Cardiac muscle cell (in vitro differentiated cells and primary cell): Measurements from ENCODE around the gene RPS6KA4. TPM values are rescaled to one million over a fixed set of nuclear protein-coding genes. Genes with fewer than 3 reads are reported as not detected.

Experiments
- DNase-seq, 2 donors: peaks; one replicate each; pipeline versions ENCODE4 v3.0.0 to v3.0.0-alpha.2; 2010 to 2017; ENCODE audit warnings: low read depth in 1 of 2, low spot score in 1 of 2
- H3K27ac ChIP-seq: fragments of 200-600 bp; sonication (generic); 2 replicates; pipeline ENCODE4 v1.5.1; 2016
- H3K27me3 ChIP-seq: fragments of 200-600 bp; sonication (generic); 2 replicates; pipeline ENCODE4 v1.6.0; 2016; ENCODE audit warnings: control low read depth
- H3K36me3 ChIP-seq: fragments of 200-600 bp; sonication (generic); 2 replicates; pipeline ENCODE4 v1.5.1; 2016; ENCODE audit warnings: control low read depth
- H3K4me1 ChIP-seq: fragments of 200-600 bp; sonication (generic); 2 replicates; pipeline ENCODE4 v1.8.1; 2017; ENCODE audit warnings: low read depth, mild to moderate bottlenecking, mixed run types
- H3K4me3 ChIP-seq: fragments of 200-600 bp; sonication (generic); 2 replicates; pipeline ENCODE4 v1.5.1; 2016; ENCODE audit warnings: mild to moderate bottlenecking
- H3K9me3 ChIP-seq: fragments of 200-600 bp; sonication (generic); 2 replicates; pipeline ENCODE4 v1.5.1; 2017; ENCODE audit warnings: low read depth, mild to moderate bottlenecking, control low read depth
- polyA plus RNA-seq: library from polyadenylated mRNA; unstranded; fragments of >200 nt; fragmentation: Nextera tagmentation; extraction: Ambion mirVana; gene quantifications from 2 replicates; pipeline ENCODE4 v1.2.1, GENCODE V29; 2016
- total RNA-seq: library from RNA; depleted of rRNA; stranded (reverse); fragments of >200 nt; gene quantifications from 2 replicates; pipeline ENCODE4 v1.2.3, GENCODE V29; 2016
- TF ChIP-seq, protein P1 (sequence below): IDR thresholded peaks from 2 replicates; pipeline ENCODE4 v1.5.1; 2012; ENCODE audit warnings: low read depth, mild to moderate bottlenecking, low read length

RPS6KA4 gene
- total and polyA plus RNA-seq, 2 experiments from 2014 or later: 22.3 to 28.2 TPM

DNA sequence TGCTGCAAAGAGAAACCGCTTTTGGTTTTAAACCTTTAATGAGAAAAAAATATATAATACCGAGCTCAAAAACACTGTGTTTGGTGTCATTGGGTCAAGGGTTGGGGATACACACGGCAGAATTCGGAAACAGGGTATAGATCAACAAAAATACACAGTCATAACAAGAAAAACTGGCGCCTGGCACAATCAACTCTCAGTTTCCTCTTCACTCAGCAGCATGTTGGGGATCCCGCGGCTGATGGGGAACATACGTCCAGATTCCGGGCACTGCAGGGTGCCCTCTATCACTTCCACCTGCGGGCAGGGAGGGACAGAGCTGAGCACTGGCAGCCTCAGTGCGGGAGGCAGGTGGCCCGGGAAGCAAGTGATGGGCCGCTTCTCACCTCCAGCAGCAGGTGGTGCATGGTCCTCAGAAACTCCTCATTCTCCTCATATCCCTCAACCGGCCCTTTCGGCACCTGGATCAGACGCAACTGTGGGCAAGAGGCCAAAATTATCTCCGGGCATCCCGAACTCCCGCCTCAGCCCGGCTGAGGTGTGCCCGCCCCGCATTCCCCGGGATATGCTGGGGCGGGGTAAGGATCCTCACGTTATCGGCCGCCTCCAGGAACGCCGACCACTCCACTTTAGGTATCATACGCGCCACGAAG lies 42.2 kb upstream of the RPS6KA4 start:
- Histone ChIP-seq H3K4me1 (peaks cover 6% of the 10 kb centered on the region), H3K4me3 (peak overlapping the region; percentile 60), H3K27ac (peak overlapping the region; percentile 95), H3K27me3 (no peaks in the 10 kb centered on the region), H3K36me3 (peaks cover 5% of the 10 kb centered on the region), H3K9me3 (no peaks in the 10 kb centered on the region)
- TF ChIP-seq, protein P1, sequence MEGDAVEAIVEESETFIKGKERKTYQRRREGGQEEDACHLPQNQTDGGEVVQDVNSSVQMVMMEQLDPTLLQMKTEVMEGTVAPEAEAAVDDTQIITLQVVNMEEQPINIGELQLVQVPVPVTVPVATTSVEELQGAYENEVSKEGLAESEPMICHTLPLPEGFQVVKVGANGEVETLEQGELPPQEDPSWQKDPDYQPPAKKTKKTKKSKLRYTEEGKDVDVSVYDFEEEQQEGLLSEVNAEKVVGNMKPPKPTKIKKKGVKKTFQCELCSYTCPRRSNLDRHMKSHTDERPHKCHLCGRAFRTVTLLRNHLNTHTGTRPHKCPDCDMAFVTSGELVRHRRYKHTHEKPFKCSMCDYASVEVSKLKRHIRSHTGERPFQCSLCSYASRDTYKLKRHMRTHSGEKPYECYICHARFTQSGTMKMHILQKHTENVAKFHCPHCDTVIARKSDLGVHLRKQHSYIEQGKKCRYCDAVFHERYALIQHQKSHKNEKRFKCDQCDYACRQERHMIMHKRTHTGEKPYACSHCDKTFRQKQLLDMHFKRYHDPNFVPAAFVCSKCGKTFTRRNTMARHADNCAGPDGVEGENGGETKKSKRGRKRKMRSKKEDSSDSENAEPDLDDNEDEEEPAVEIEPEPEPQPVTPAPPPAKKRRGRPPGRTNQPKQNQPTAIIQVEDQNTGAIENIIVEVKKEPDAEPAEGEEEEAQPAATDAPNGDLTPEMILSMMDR: no peak
- DNase-seq: peak in 1 of 2 donors; percentile 15

DNA sequence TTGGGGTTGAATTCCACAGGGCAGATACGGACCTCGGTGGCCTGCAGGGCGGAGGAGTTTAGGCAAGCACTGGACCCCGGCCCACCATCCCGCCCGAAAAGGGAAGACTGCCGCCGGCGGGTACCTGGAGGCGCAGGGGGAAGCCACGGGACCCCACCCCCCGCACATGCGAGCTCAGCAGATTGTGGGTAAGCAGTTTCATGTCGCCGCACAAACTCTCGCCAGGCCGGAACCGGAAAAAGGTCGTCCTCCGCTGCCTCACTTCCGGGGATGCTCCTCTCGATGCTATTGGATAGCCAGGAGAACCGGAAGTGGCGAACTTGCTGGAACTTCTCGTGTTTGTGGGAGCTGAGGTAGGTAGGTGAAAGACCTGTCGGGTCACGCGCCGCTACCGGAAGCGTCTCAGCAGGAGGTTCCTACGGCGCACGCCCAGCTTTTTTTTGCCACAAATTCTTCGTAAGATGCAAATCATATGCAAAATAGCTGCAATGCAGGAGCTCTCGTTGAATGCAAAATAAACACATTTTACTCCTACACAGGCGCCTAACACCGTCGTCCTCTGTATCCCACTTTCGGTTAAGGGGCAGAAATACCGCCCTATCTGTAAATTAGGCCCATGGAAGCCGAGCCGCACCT lies 41.5 kb upstream of the RPS6KA4 start, which contains the start of gene TRMT112:
TRMT112 (minus strand) TSS at position 235 of the 636 bp plus-strand sequence; CDS start at position 202, 33 bp downstream.
- peak; percentile 98 to 99 for DNase-seq
- Histone ChIP-seq H3K27me3 (no peaks in the 10 kb centered on the region), H3K27ac (peak within 1 kb of the TSS; percentile 95), H3K9me3 (no peaks in the 10 kb centered on the region), H3K4me3 (peak within 1 kb of the TSS; percentile 60), H3K36me3 (peaks cover 7% of the 10 kb centered on the region), H3K4me1 (peaks cover 6% of the 10 kb centered on the region)
- TF ChIP-seq, protein P1: no peak

DNA sequence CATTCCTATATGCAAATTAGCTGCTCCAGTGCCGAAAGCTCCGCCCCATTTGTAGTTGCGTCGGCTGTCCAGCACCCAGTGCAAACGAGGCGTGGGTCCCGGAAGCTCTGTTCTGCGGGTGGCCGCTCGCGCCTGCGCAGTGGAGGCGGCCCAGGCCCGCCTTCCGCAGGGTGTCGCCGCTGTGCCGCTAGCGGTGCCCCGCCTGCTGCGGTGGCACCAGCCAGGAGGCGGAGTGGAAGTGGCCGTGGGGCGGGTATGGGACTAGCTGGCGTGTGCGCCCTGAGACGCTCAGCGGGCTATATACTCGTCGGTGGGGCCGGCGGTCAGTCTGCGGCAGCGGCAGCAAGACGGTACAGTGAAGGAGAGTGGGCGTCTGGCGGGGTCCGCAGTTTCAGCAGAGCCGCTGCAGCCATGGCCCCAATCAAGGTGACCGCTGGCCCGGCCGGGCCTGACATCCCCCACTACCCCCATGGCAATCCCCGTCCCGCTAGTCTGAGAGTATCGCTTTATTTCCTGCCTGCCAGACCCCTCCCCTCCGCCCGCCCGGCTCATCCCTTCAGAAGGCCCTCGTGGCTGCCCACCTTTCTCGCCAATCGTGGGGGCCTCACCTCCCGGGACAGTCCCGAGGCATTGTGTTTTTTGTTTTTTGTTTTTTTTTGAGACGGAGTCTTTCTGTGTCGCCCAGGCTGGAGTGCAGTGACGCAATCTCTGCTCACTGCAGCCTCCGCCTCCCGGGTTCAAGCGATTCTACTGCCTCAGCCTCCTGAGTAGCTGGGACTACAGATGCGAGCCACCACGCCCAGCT lies 40.8 kb upstream of the RPS6KA4 start, which contains the start of gene PRDX5:
PRDX5 (plus strand) TSS at position 161 of the 805 bp plus-strand sequence; CDS start at position 256, 95 bp downstream.
- H3K36me3 ChIP-seq: peaks cover 9% of the 10 kb centered on the region

DNA sequence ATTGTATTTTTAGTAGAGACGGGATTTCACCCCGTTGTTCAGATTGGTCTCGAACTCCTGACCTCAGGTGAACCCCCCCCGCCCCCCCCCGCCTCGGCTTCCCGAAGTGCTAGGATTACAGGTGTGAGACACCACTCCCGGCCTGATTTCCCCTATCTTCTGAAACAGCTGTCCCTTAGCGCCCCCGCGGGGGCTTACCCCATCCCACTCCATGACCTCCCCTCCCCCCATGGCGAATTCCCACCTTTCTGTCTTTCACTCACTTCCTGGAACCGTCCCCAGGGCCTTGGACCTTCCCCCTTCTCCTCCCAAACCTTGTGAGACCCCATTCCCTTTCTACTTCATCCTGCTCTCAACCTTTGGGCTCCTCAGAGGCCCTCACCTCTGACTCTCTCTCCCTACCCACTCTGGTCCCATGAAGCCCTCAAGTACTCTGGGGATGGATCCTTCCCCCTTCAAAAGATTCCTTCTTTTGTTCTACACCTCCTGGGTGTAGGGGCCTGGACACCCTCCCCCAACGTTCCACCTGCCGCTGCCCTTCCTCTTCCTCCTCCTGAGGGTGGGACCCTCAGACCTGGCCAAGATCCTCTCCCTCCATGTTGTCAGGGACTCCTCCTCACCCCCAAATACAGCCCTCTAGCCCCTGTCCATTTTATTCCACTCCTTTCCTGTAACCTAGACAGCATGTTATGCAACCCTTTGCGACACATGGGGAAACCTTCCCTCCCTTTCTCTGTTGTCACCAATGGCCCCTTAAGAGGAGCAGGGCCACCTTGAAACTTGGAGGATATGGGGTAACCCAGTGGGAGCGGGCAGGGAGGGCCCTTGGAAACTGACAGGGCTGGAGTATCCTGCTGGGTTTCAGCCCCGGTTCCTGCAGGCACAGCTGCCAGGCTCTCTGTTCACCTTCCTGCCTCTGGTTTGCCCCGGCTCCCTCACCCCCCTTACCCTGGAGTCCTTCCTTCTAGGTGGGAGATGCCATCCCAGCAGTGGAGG lies 39.9 kb upstream of the RPS6KA4 start:
- no peak for DNase-seq
- Histone ChIP-seq H3K27ac (peak overlapping the region; percentile 95), H3K9me3 (no peaks in the 10 kb centered on the region), H3K4me3 (peak overlapping the region; percentile 60), H3K4me1 (peaks cover 6% of the 10 kb centered on the region), H3K27me3 (no peaks in the 10 kb centered on the region), H3K36me3 (peaks cover 4% of the 10 kb centered on the region)
- TF ChIP-seq, protein P1: no peak

More for the DNA sequence above, 40.8 kb upstream of the RPS6KA4 start, which contains the start of gene PRDX5:
- Histone ChIP-seq H3K9me3 (no peaks in the 10 kb centered on the region), H3K4me3 (peak within 1 kb of the TSS; percentile 60), H3K27ac (peak within 1 kb of the TSS; percentile 95), H3K27me3 (no peaks in the 10 kb centered on the region), H3K4me1 (peaks cover 6% of the 10 kb centered on the region)
- TF ChIP-seq, protein P1: peak; percentile 28
- DNase-seq: peak; percentile 96 to 98
